Mucosa of stomach (tissue), 1 donor: Measurements from ENCODE around the gene CDKN2B.

Experiments used
- H3K27me3 ChIP-seq: one replicate; pipeline ENCODE4 v1.7.0; 2013; ENCODE audit warnings: mild to moderate bottlenecking, low read length; ENCODE audit not compliant: control insufficient read depth, insufficient read depth
- H3K36me3 ChIP-seq: one replicate; pipeline ENCODE4 v1.7.0; 2013; ENCODE audit warnings: low read length; ENCODE audit not compliant: control insufficient read depth, insufficient read depth
- H3K4me1 ChIP-seq: one replicate; pipeline ENCODE4 v1.7.0; 2013; ENCODE audit warnings: mild to moderate bottlenecking, low read length; ENCODE audit not compliant: control insufficient read depth, insufficient read depth
- H3K4me3 ChIP-seq: one replicate; pipeline ENCODE4 v1.7.0; 2013; ENCODE audit warnings: low read length
- H3K9ac ChIP-seq: one replicate; pipeline ENCODE4 v1.7.0; 2013; ENCODE audit warnings: mild to moderate bottlenecking, low read length, moderate library complexity
- H3K9me3 ChIP-seq: one replicate; pipeline ENCODE4 v1.7.0; 2013; ENCODE audit warnings: mild to moderate bottlenecking, low read length, moderate library complexity; ENCODE audit not compliant: control insufficient read depth
- donor health status: Pancreatic carcinoma.

CDKN2B gene

DNA sequence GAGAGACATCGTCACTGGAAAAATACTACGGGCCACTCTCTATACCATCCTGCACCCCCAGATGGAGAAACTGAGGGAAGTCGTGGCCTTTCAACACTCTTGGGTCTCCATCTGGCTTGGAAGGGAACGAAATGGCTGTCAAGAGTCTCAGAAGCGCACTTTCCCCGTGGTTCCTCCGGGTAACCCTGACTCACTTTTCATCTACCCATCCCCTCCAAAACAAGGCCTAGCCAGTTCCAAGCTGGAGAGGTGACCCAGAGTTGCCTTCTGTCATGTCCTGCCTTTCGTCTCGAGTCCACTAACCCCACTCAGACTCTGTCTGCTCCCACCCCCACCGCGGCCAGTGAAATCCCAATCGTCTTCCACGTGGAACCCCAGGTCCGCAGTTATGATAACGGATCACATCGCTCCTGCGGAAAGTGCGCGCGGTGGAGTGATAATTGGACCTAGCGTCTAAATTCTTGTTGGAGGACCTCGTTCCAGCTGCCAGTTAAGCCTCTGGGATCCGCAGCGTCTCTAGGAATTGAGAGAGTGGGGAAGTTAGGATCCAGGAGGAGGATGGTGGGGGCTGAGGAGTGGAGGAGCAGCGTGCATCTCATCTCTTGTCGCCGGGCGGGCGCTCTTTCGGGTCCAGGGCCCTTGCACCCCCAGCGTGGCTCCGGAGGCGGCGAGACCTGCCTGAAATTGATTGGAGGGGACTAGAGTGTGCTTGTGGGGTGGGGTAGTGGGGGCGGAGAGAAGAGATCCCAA lies 19.5 kb downstream of the CDKN2B start:
- H3K4me3 ChIP-seq = no peak overlapping the region
- H3K9me3 ChIP-seq = no peaks in the 10 kb centered on the region
- H3K27me3 ChIP-seq = peaks cover 57% of the 10 kb centered on the region
- no peaks in the 10 kb centered on the region for H3K36me3 ChIP-seq
- H3K4me1 ChIP-seq = peaks cover 6% of the 10 kb centered on the region
- no peak overlapping the region for H3K9ac ChIP-seq

GRCh38 chr9:21988056-21988990 lies 20.8 kb downstream of the CDKN2B start:
- Histone ChIP-seq H3K9me3 (no peaks in the 10 kb centered on the region), H3K4me1 (no peaks in the 10 kb centered on the region), H3K9ac (no peak overlapping the region), H3K27me3 (peaks cover 61% of the 10 kb centered on the region), H3K36me3 (no peaks in the 10 kb centered on the region), H3K4me3 (no peak overlapping the region)

DNA sequence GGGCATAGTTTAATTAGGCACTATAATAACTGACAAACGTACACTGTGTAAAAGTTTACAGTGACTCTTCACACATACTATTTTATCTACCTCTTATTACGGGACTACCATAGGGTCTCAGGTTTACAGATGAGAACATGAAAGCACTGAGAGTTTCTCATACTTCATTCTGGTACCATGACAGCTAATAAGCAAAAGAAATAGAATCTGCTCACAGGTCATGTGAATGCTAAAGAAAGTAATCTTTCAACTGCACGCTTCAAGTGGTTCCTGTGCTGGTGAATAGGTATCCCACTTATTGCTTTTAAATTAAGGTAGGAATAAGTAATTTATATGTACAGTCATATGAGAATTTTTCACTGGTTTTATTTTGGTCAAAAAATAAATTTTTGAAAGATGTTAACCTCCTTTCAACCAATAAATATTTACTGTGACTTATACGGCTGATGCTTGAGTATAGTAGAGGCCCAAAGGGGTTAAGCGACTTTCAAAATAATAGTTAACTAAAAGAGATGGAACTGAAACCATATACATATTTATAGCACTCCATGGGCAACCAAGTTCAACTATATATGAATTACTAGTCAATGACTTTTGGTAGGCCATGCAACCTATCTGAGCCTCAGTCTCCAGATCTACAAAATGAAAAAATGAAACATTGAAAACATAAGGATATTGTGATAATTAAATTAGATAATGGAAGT lies 23.0 kb downstream of the CDKN2B start:
- H3K9me3 ChIP-seq = no peaks in the 10 kb centered on the region
- H3K9ac ChIP-seq = no peak overlapping the region
- no peaks in the 10 kb centered on the region for H3K36me3 ChIP-seq
- no peak overlapping the region for H3K4me3 ChIP-seq
- H3K4me1 ChIP-seq = no peaks in the 10 kb centered on the region
- H3K27me3 ChIP-seq = peaks cover 68% of the 10 kb centered on the region

DNA sequence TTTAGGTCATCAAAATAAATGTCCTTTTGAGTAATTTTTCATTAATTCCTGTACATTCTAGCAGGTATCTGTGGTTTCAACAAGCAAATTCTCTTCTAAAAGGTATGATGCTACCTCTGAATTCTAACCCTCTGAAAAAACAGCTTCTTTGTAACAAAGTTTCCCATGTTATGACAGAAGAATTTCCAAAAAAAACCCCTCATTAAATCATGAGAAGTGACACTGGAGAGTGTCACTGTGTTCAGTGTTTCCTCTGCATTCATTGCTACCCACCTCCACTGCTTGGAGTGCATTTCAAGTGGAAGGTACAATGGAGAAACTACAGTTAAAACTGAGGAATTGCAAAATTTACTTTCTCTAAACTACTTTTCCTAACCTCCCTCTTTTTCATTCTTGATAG lies 25.0 kb downstream of the CDKN2B start:
- peaks cover 59% of the 10 kb centered on the region for H3K27me3 ChIP-seq
- no peaks in the 10 kb centered on the region for H3K9me3 ChIP-seq
- no peak overlapping the region for H3K9ac ChIP-seq
- H3K4me1 ChIP-seq = no peaks in the 10 kb centered on the region
- no peak overlapping the region for H3K4me3 ChIP-seq
- no peaks in the 10 kb centered on the region for H3K36me3 ChIP-seq

- H3K4me1 ChIP-seq = no peaks in the 10 kb centered on the region
- H3K27me3 ChIP-seq = peaks cover 59% of the 10 kb centered on the region
- no peaks in the 10 kb centered on the region for H3K9me3 ChIP-seq
- no peak overlapping the region for H3K9ac ChIP-seq
- no peak overlapping the region for H3K4me3 ChIP-seq
- H3K36me3 ChIP-seq = no peaks in the 10 kb centered on the region
Observed at GRCh38 chr9:21983561-21983935, 25.6 kb downstream of the CDKN2B start.

- Histone ChIP-seq H3K4me1 (no peaks in the 10 kb centered on the region), H3K4me3 (no peak overlapping the region), H3K27me3 (peaks cover 60% of the 10 kb centered on the region), H3K36me3 (no peaks in the 10 kb centered on the region), H3K9ac (no peak overlapping the region), H3K9me3 (no peaks in the 10 kb centered on the region)
Observed at GRCh38 chr9:21982861-21983560, 26.1 kb downstream of the CDKN2B start.

- Histone ChIP-seq H3K36me3 (no peaks in the 10 kb centered on the region), H3K4me3 (no peak overlapping the region), H3K27me3 (peaks cover 60% of the 10 kb centered on the region), H3K4me1 (no peaks in the 10 kb centered on the region), H3K9ac (no peak overlapping the region), H3K9me3 (no peaks in the 10 kb centered on the region)
Observed at GRCh38 chr9:21982391-21982790, 26.7 kb downstream of the CDKN2B start.

DNA sequence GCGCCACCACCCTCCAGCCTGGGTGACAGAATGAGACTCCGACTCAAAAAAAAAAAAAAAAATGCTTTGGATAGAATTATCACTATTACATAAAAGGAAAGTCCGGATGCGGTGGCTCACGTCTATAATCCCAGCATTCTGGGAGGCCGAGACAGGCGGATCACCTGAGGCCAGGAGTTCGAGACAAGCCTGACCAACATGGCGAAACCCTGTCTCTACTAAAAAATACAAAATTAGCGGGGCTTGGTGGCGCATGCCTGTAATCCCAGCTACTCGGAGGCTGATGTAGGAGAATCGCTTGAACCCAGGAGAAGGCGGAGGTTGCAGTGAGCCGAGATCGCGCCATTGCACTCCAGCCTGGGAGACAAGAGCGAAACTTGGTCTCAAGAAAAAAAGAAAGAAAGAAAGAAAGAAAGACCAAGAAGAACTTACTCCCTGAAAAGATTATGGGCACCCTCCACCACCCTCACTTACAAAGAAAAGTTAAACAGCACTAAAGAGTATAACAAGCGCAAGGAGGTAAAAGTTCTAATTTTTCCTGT lies 32.7 kb downstream of the CDKN2B start:
- no peak overlapping the region for H3K9ac ChIP-seq
- H3K9me3 ChIP-seq = no peaks in the 10 kb centered on the region
- H3K4me1 ChIP-seq = peaks cover 15% of the 10 kb centered on the region
- no peak overlapping the region for H3K4me3 ChIP-seq
- H3K36me3 ChIP-seq = no peaks in the 10 kb centered on the region
- peaks cover 82% of the 10 kb centered on the region for H3K27me3 ChIP-seq

GRCh38 chr9:21974722-21975409 lies 34.2 kb downstream of the CDKN2B start:
- peaks cover 93% of the 10 kb centered on the region for H3K27me3 ChIP-seq

GRCh38 chr9:21974343-21974721 lies 34.8 kb downstream of the CDKN2B start:
- H3K27me3 ChIP-seq = peaks cover 93% of the 10 kb centered on the region
- H3K4me3 ChIP-seq = no peak overlapping the region
- no peaks in the 10 kb centered on the region for H3K9me3 ChIP-seq
- H3K9ac ChIP-seq = peak overlapping the region; percentile 40
- no peaks in the 10 kb centered on the region for H3K36me3 ChIP-seq
- peaks cover 15% of the 10 kb centered on the region for H3K4me1 ChIP-seq

More at GRCh38 chr9:21974722-21975409, 34.2 kb downstream of the CDKN2B start:
- Histone ChIP-seq H3K4me1 (peaks cover 15% of the 10 kb centered on the region), H3K9ac (peak overlapping the region; percentile 40), H3K36me3 (no peaks in the 10 kb centered on the region), H3K4me3 (no peak overlapping the region), H3K9me3 (no peaks in the 10 kb centered on the region)

GRCh38 chr9:21972361-21972760 lies 36.7 kb downstream of the CDKN2B start:
- no peak overlapping the region for H3K9ac ChIP-seq
- H3K27me3 ChIP-seq = peaks cover 98% of the 10 kb centered on the region
- no peak overlapping the region for H3K4me3 ChIP-seq
- peaks cover 21% of the 10 kb centered on the region for H3K4me1 ChIP-seq
- no peaks in the 10 kb centered on the region for H3K9me3 ChIP-seq
- H3K36me3 ChIP-seq = no peaks in the 10 kb centered on the region
